Natural killer cell (primary cell): ENCODE data around the gene HECTD4. TPM values are rescaled to one million over a fixed set of nuclear protein-coding genes. Genes with fewer than 3 reads are reported as not detected.

Experiments
- ATAC-seq, 3 donors: fragments of 150-1000 bp in 2 of 3; fragments of 200-7000 bp in 1 of 3; cut with Tn5 transposase; 1 replicate in 1 of 3; 2 replicates in 2 of 3; pipeline ENCODE4 v1.10.0; 2021; ENCODE audit warnings: mild to moderate bottlenecking in 2 of 3, moderate library complexity in 2 of 3
- DNase-seq, 2 donors: peaks; one replicate each; pipeline versions ENCODE4 v3.0.0 to v3.0.0-alpha.2; 2013 to 2021; ENCODE audit warnings: mixed read lengths in 1 of 2
- H3K27ac ChIP-seq: one replicate; pipeline ENCODE4 v1.5.1; 2013; ENCODE audit warnings: mild to moderate bottlenecking, low read length
- H3K27me3 ChIP-seq: one replicate; pipeline ENCODE4 v1.6.1; 2013; ENCODE audit warnings: low read length; ENCODE audit not compliant: control insufficient read depth, insufficient read depth
- H3K36me3 ChIP-seq: one replicate; pipeline ENCODE4 v1.6.1; 2013; ENCODE audit warnings: low read length; ENCODE audit not compliant: control insufficient read depth, insufficient read depth
- H3K4me1 ChIP-seq: one replicate; pipeline ENCODE4 v1.6.1; 2013; ENCODE audit warnings: low read length; ENCODE audit not compliant: control insufficient read depth, insufficient read depth
- H3K4me3 ChIP-seq: one replicate; pipeline ENCODE4 v1.5.1; 2013; ENCODE audit warnings: low read length
- H3K9me3 ChIP-seq: one replicate; pipeline ENCODE4 v1.6.1; 2013; ENCODE audit warnings: low read length; ENCODE audit not compliant: control insufficient read depth, insufficient read depth
- H3K27ac Mint-ChIP-seq, 2 donors: one replicate each; pipeline ENCODE4 v1.8.0; 2022; ENCODE audit warnings: mild to moderate bottlenecking in 2 of 2, mixed read lengths in 2 of 2, moderate library complexity in 1 of 2
- H3K27me3 Mint-ChIP-seq, 2 donors: one replicate each; pipeline ENCODE4 v1.8.0; 2022; ENCODE audit warnings: low read depth in 2 of 2, mixed read lengths in 2 of 2
- H3K36me3 Mint-ChIP-seq: one replicate; pipeline ENCODE4 v1.8.0; 2022; ENCODE audit warnings: mixed read lengths
- H3K4me1 Mint-ChIP-seq, 2 donors: one replicate each; pipeline ENCODE4 v1.8.0; 2022; ENCODE audit warnings: mixed read lengths in 2 of 2
- H3K4me3 Mint-ChIP-seq: one replicate; pipeline ENCODE4 v1.8.0; 2022; ENCODE audit warnings: mild to moderate bottlenecking, moderate library complexity, mixed read lengths
- H3K9me3 Mint-ChIP-seq, 2 donors: one replicate each; pipeline ENCODE4 v1.8.0; 2022; ENCODE audit warnings: mixed read lengths in 2 of 2
- WGBS: methylation state at CpG from one replicate; pipeline ENCODE4 v1.1.7; 2013; ENCODE audit warnings: missing lambda C conversion rate; ENCODE audit not compliant: insufficient coverage; 5-methylcytosine and 5-hydroxymethylcytosine counted together
- intact Hi-C: fragments of 100-400 bp; cut with micrococcal nuclease; formaldehyde crosslinking; loops from one replicate; pipeline ENCODE4 v1.14.2; 2022
- total RNA-seq, 4 donors: library from RNA; stranded (reverse); fragments of 120-200 nt in 1 of 4; gene quantifications; one replicate each; pipeline versions ENCODE4 v1.2.3 to v1.2.4, GENCODE V29; 2013 to 2022
- TF ChIP-seq, protein P1 (sequence below): fragments of 200-600 bp; IDR thresholded peaks from one replicate; pipeline ENCODE4 v1.8.0; 2022; ENCODE audit warnings: antibody characterized with exemption

Gene HECTD4
- total RNA-seq, 3 donors from 2014 or later (not counting 1 experiment from before 2014, with no cell fraction given) = 66.9 to 82.6 (median 79.2) TPM

- ATAC-seq (no peak), DNase-seq (no peak)
- TF ChIP-seq, protein P1, sequence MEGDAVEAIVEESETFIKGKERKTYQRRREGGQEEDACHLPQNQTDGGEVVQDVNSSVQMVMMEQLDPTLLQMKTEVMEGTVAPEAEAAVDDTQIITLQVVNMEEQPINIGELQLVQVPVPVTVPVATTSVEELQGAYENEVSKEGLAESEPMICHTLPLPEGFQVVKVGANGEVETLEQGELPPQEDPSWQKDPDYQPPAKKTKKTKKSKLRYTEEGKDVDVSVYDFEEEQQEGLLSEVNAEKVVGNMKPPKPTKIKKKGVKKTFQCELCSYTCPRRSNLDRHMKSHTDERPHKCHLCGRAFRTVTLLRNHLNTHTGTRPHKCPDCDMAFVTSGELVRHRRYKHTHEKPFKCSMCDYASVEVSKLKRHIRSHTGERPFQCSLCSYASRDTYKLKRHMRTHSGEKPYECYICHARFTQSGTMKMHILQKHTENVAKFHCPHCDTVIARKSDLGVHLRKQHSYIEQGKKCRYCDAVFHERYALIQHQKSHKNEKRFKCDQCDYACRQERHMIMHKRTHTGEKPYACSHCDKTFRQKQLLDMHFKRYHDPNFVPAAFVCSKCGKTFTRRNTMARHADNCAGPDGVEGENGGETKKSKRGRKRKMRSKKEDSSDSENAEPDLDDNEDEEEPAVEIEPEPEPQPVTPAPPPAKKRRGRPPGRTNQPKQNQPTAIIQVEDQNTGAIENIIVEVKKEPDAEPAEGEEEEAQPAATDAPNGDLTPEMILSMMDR = no peak
- Histone ChIP-seq H3K27me3 (no peaks in the 10 kb centered on the region), H3K4me1 (peaks cover 25% of the 10 kb centered on the region), H3K27ac (peak overlapping the region; percentile 27), H3K36me3 (no peaks in the 10 kb centered on the region), H3K4me3 (peak overlapping the region; percentile 51), H3K9me3 (no peaks in the 10 kb centered on the region)
- peaks cover 25 to 31% of the 10 kb centered on the region in 2 donors for H3K4me1 Mint-ChIP-seq
- H3K27me3 Mint-ChIP-seq = peaks cover 0 to 3% of the 10 kb centered on the region in 2 donors
- WGBS = 94% methylated on average over 10 of the region's 11 CpGs
- intact Hi-C loops = loop anchor here (1.0 kb wide), 1 partner anchor 26 kb away; the partner anchor contains the start of gene RPL6
- H3K36me3 Mint-ChIP-seq = no peaks in the 10 kb centered on the region
- no peaks in the 10 kb centered on the region for H3K9me3 Mint-ChIP-seq
- H3K4me3 Mint-ChIP-seq = peak overlapping the region; percentile 99
- peak overlapping the region; percentile 89 to 96 for H3K27ac Mint-ChIP-seq
These were observed 635 bp upstream of the HECTD4 start for GRCh38 chr12:112382866-112383265.

GRCh38 chr12:112381406-112381882, 787 bp downstream of the HECTD4 start:
- WGBS = under 1% methylated on average over 29 of the region's 33 CpGs
- Histone ChIP-seq H3K36me3 (no peaks in the 10 kb centered on the region), H3K4me3 (peak overlapping the region; percentile 49), H3K27me3 (no peaks in the 10 kb centered on the region), H3K9me3 (no peaks in the 10 kb centered on the region), H3K27ac (peak overlapping the region; percentile 52), H3K4me1 (peaks cover 20% of the 10 kb centered on the region)
- Mint-ChIP-seq H3K27me3 (no peaks in the 10 kb centered on the region), H3K4me3 (peak overlapping the region; percentile 99), H3K27ac (peak overlapping the region; percentile 81 to 96), H3K36me3 (no peaks in the 10 kb centered on the region), H3K4me1 (peaks cover 25 to 28% of the 10 kb centered on the region in 2 donors), H3K9me3 (no peaks in the 10 kb centered on the region)
- DNase-seq (peak; percentile 45 to 65), ATAC-seq (peak; percentile 29 to 52 (median 41))
- TF ChIP-seq, protein P1 = no peak
- intact Hi-C loops = no loop called here

DNA sequence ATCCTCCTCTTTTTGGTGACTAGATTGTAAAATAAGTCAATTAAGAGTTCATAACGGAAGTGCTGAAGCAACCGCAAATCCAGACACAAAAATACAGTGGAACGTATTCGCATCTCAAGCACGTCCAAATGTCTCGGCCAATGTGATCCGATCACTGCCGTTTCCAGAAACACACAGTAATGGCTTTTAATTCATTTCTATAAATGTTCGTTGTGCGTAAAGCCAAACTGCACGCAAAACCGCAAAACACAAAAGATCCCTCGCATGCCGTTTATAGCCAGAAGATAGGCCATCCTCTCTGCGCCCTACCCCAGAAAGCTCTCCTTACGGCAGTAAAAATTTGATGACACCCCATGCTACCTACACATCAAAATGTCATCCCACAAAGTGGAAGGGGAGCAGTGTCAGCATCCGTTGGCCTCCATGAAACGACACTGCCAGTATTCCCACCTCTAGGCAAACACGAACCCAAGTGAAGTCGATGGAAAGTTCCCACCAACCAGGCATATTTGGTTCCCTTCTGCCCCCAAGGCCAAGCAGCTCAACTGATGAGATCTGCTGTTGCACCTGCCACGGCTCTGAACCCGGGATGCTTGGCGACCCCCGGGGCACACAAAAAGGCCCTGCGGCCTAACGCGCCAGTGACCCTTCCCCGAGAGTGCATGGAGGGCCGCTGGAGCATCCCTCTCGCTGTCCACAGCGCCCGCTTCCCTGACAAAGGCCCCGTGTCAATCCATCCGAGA, 1.4 kb downstream of the HECTD4 start:
- TF ChIP-seq, protein P1 = no peak
- Mint-ChIP-seq H3K36me3 (no peaks in the 10 kb centered on the region), H3K27ac (peak overlapping the region; percentile 81 to 96), H3K27me3 (no peaks in the 10 kb centered on the region), H3K9me3 (no peaks in the 10 kb centered on the region), H3K4me1 (peaks cover 25 to 30% of the 10 kb centered on the region in 2 donors), H3K4me3 (peak overlapping the region; percentile 99)
- no peaks in the 10 kb centered on the region for H3K36me3 ChIP-seq
- intact Hi-C loops = no loop called here
- ATAC-seq (no peak), DNase-seq (peak; percentile 8 to 17)
- no peaks in the 10 kb centered on the region for H3K9me3 ChIP-seq
- peak overlapping the region; percentile 21 for H3K27ac ChIP-seq
- H3K4me1 ChIP-seq = peaks cover 20% of the 10 kb centered on the region
- 57% methylated on average over 34 of the region's 34 CpGs for WGBS
- no peaks in the 10 kb centered on the region for H3K27me3 ChIP-seq
- peak overlapping the region; percentile 49 for H3K4me3 ChIP-seq
